Effector memory CD4-positive, alpha-beta T cell (primary cell): ENCODE measurements around the gene PIP4P1.

Experiments used
- DNase-seq, 3 donors: peaks; one replicate each; pipeline ENCODE4 v3.0.0-alpha.2; 2020
- H3K27ac ChIP-seq: 2 replicates; pipeline ENCODE4 v1.7.0; 2013; ENCODE audit warnings: mild to moderate bottlenecking, low read length, moderate library complexity; ENCODE audit not compliant: insufficient read depth, poor library complexity, severe bottlenecking
- H3K27me3 ChIP-seq: replicated peaks from 2 replicates; pipeline ENCODE4 v1.7.0; 2013; ENCODE audit warnings: mild to moderate bottlenecking, low read length; ENCODE audit not compliant: insufficient read depth, control insufficient read depth, poor library complexity, severe bottlenecking
- H3K36me3 ChIP-seq: 2 replicates; pipeline ENCODE4 v1.7.0; 2013; ENCODE audit warnings: mild to moderate bottlenecking, low read length, moderate library complexity; ENCODE audit not compliant: control insufficient read depth, insufficient read depth
- H3K4me1 ChIP-seq: 2 replicates; pipeline ENCODE4 v1.7.0; 2013; ENCODE audit warnings: low read length, mild to moderate bottlenecking; ENCODE audit not compliant: control insufficient read depth, insufficient read depth, poor library complexity, severe bottlenecking
- H3K4me3 ChIP-seq: 2 replicates; pipeline ENCODE4 v1.7.0; 2013; ENCODE audit warnings: low read length, low read depth, mild to moderate bottlenecking; ENCODE audit not compliant: insufficient read depth, poor library complexity, severe bottlenecking
- H3K9me3 ChIP-seq: 2 replicates; pipeline ENCODE4 v1.7.0; 2013; ENCODE audit warnings: mild to moderate bottlenecking, low read length, moderate library complexity; ENCODE audit not compliant: control insufficient read depth

PIP4P1 gene

GRCh38 chr14:20440465-20440864, 20.8 kb downstream of the PIP4P1 start:
- Histone ChIP-seq H3K36me3 (no peaks in the 10 kb centered on the region), H3K9me3 (no peaks in the 10 kb centered on the region), H3K4me1 (peaks cover 6% of the 10 kb centered on the region), H3K27me3 (no peaks in the 10 kb centered on the region), H3K27ac (no peak overlapping the region), H3K4me3 (no peak overlapping the region)
- DNase-seq: no peak

GRCh38 chr14:20438664-20439063, 22.6 kb downstream of the PIP4P1 start:
- Histone ChIP-seq H3K4me3 (no peak overlapping the region), H3K4me1 (peaks cover 6% of the 10 kb centered on the region), H3K36me3 (no peaks in the 10 kb centered on the region), H3K9me3 (no peaks in the 10 kb centered on the region), H3K27me3 (no peaks in the 10 kb centered on the region), H3K27ac (no peak overlapping the region)
- no peak for DNase-seq

- no peaks in the 10 kb centered on the region for H3K36me3 ChIP-seq
- no peak overlapping the region for H3K4me3 ChIP-seq
- H3K4me1 ChIP-seq: peaks cover 3% of the 10 kb centered on the region
- no peak overlapping the region for H3K27ac ChIP-seq
- no peak for DNase-seq
- H3K9me3 ChIP-seq: no peaks in the 10 kb centered on the region
- no peaks in the 10 kb centered on the region for H3K27me3 ChIP-seq
Measured at GRCh38 chr14:20436363-20436755, 24.9 kb downstream of the PIP4P1 start.

DNA sequence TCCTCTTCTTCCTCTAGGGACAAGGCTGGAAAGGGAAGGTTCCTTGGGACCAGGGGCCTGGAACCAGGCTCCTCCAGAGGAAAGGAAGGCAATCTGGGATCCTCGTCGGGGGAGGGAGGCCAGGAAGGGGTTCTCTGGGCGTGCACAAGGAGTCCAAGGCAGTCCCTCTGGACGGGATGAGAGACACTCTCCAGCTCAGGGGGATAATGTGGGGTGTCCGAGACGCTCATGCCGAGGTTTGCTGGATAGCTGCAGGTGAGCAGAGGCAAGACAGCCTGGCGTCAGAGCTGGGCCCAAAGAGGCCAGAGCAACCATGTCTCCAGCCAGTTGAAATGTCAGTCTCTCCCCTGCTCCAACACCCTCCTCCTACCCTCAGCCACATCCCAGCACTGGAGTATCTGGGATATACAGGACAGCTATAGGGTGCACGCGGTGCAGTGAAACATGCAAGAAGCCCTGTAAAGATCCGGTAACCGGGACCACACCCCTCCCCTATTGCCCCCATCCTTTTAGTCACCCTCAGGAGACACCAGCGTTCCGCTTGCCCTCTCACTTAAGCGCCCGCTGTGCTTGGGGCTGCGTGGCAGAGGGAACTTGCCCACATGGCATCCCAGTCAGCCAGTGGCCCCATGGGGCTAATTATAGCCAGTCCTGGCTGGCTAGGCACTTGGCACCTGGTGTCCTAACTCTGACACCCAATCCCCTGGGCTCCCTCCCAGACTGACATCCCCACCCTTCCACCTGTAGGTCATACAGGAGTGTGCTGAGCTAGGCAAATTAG, 25.5 kb downstream of the PIP4P1 start, which contains the start of gene KLHL33:
Gene KLHL33, minus strand, starts transcription at position 585 of the 781 bp plus-strand sequence. Its CDS starts 355 bp downstream, at position 230.
- Histone ChIP-seq H3K27me3 (no peaks in the 10 kb centered on the region), H3K27ac (no peak within 1 kb of the TSS), H3K9me3 (no peaks in the 10 kb centered on the region), H3K36me3 (no peaks in the 10 kb centered on the region), H3K4me3 (no peak within 1 kb of the TSS), H3K4me1 (no peaks in the 10 kb centered on the region)
- no peak for DNase-seq

DNA sequence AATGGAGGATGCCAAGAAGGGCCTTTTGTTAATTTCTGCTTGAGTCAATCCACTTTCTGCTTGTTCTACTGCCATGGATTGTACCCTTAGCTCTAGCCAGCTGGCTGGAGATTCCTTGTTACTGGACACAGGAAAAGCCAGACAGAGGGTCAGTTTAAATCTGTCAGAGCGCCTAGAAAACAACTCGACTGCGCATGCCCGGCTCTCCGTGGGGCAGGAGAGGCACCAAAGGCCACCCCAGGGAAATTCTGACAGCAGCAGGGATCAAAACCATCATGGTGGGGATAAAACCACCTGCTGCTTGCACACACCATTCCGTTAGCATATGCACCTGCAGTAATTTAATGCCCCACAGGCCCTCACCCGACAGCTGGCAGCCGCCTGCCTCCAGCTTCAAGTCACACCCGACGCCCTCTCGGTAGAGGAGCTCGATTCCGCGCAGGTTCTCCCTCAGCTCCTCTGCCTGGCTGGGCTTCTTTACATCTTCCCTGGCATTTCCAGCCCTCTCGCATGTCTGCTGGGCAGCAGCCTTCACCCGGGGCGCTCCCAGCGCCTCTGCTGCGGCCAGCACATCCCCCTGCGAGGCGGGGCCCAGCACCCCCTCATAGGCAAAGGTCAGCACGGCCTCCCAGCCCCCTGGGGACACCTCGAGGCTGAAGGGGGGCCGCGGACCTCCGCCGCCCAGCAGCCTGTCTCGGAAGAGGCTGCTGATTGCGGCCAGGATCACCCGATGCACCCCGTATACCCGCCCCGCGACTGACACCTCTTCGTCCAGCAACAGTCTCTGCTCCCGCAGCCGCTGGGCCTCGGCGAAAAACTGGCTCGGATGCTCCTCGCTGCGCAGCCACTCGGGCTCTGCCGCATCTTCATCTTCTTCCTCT, 26.3 kb downstream of the PIP4P1 start:
- Histone ChIP-seq H3K9me3 (no peaks in the 10 kb centered on the region), H3K27me3 (no peaks in the 10 kb centered on the region), H3K4me3 (no peak overlapping the region), H3K36me3 (no peaks in the 10 kb centered on the region), H3K27ac (no peak overlapping the region), H3K4me1 (no peaks in the 10 kb centered on the region)
- no peak for DNase-seq

DNA sequence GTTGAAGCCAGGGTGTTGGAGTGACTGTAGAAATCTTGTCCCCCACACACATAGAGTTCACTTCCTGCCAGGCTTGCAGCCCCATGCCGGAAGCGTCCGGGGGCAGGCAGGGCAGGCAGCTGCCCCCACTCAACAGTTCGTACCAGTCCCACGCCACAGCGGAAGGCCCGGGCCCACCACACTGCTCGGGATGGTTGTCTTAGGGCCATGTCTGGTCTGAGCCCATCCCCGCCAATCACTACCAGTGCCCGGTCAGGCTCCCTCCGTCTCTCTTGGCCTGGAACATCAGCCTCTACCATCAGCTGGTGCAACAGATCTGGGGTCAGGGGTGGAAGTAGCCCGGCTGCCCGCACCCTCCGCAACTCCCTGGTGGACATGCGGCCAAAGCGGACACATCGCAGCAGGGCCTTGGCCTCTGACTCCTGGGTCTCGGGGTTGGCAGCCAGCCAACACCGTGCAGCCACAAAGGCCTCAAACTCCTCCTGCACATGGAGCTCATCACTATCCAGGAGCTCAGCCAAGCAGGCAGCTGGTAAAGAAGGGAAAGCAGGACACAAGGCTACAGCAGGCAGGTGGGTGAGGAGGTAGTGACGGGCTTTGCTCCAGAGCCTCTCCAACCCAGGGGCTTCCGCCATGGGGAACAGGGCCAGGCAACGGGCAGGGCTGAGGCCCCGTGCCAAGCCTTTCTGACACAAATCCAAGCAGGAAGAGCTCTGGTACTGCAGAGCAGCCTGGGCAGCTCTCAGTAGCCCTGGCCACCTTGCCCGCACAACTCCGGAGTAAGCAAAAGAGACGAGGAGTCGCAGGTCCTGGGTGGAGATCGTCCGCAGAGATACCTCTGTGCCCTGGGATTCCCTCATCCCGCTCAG, 31.2 kb downstream of the PIP4P1 start:
- no peaks in the 10 kb centered on the region for H3K36me3 ChIP-seq
- H3K4me3 ChIP-seq: no peak overlapping the region
- H3K27ac ChIP-seq: no peak overlapping the region
- H3K27me3 ChIP-seq: no peaks in the 10 kb centered on the region
- peaks cover 6% of the 10 kb centered on the region for H3K4me1 ChIP-seq
- no peak for DNase-seq
- H3K9me3 ChIP-seq: no peaks in the 10 kb centered on the region

DNA sequence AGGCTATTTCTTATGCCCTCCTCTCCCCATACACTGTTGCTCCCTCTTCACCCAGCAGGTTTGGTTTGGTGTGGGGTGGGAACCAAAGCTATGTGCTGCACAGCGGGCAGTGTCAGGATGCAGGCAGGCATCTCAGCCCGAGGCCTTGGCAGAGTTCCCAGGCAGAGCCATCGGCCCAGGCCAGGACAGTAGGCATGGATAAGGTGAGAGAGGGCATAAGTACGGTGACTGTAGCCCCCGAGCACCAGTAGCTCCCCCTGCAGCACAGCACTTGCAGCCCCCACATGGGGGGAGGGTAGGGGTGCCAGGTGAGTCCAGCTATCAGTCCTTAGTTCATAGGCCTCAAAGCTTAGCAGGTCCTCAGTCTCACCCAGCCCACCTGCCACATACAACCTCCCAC, 32.4 kb downstream of the PIP4P1 start:
- no peaks in the 10 kb centered on the region for H3K9me3 ChIP-seq
- no peaks in the 10 kb centered on the region for H3K36me3 ChIP-seq
- H3K4me3 ChIP-seq: no peak overlapping the region
- H3K27ac ChIP-seq: no peak overlapping the region
- DNase-seq: no peak
- peaks cover 6% of the 10 kb centered on the region for H3K4me1 ChIP-seq
- H3K27me3 ChIP-seq: no peaks in the 10 kb centered on the region

- Histone ChIP-seq H3K27me3 (no peaks in the 10 kb centered on the region), H3K9me3 (no peaks in the 10 kb centered on the region), H3K4me1 (peaks cover 6% of the 10 kb centered on the region), H3K36me3 (no peaks in the 10 kb centered on the region), H3K27ac (no peak overlapping the region), H3K4me3 (no peak overlapping the region)
- DNase-seq: no peak
Measured at GRCh38 chr14:20428010-20428365, 33.2 kb downstream of the PIP4P1 start.

DNA sequence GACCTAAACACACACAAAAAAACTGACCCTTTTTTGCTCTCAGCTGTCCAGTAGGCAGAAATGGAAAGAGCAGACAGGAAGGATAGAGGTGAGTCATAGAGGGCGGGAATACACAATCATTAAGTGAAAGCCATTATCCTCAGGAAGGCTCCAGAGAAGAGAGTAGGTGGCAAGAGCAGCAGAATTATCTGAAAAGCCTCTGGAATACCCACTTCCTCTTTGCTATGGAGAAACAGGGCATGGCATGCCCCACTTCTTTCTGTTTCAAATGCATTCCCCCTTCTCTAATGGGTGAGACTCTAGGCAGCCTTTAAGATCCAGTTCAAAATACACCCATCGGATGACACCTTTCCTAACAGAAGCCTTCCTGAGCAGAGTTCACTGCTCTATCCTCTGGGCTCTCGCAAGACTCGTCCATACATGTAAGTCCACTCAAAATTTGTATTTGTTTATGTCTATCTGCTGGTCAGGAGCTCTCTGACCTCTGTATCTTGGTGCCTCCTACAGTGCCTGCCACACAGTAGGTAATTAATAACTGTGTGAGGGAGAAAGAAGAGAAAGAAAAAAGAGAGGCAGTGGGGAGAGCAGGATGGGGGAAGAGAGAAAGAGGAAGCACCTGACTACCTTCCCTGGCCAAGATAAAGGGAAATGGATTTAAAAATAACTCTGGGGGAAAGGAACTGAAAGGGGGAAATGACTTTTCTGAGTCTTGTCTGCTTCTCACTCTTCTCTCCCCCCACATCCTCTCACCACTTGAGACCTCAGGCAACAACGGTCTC, 33.8 kb downstream of the PIP4P1 start:
- no peak for DNase-seq
- H3K36me3 ChIP-seq: no peaks in the 10 kb centered on the region
- no peak overlapping the region for H3K27ac ChIP-seq
- H3K27me3 ChIP-seq: no peaks in the 10 kb centered on the region
- peaks cover 6% of the 10 kb centered on the region for H3K4me1 ChIP-seq
- no peaks in the 10 kb centered on the region for H3K9me3 ChIP-seq
- H3K4me3 ChIP-seq: no peak overlapping the region
